ENCODE data around the gene USH2A.

DNA sequence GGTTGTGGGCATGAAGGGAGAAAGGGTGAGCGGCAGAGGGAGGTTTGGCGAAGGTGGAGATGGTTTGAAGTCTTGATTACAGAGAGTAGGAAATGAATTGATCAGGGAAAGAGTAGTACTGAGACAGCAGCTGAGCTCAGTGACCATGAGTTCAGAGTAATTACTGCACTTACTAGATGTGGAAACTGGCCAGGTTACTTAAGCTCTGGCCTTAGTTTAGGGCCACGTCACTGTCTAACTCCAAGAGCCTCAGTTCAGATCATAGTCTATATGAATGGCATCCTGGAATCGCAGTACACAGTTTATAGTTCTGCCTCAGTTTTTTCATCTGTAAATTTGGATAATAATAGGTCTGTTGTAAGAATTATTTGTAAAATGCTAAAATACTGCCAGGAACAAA lies 778.1 kb downstream of the USH2A start:
- TF ChIP-seq, protein P1, sequence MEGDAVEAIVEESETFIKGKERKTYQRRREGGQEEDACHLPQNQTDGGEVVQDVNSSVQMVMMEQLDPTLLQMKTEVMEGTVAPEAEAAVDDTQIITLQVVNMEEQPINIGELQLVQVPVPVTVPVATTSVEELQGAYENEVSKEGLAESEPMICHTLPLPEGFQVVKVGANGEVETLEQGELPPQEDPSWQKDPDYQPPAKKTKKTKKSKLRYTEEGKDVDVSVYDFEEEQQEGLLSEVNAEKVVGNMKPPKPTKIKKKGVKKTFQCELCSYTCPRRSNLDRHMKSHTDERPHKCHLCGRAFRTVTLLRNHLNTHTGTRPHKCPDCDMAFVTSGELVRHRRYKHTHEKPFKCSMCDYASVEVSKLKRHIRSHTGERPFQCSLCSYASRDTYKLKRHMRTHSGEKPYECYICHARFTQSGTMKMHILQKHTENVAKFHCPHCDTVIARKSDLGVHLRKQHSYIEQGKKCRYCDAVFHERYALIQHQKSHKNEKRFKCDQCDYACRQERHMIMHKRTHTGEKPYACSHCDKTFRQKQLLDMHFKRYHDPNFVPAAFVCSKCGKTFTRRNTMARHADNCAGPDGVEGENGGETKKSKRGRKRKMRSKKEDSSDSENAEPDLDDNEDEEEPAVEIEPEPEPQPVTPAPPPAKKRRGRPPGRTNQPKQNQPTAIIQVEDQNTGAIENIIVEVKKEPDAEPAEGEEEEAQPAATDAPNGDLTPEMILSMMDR (conservative IDR thresholded peaks at IDR 0.05; ENCODE audit: low read depth, low read length): no peak
- no peak for TF ChIP-seq EZH2 (IDR thresholded peaks at IDR 0.05; ENCODE audit: borderline replicate concordance, low read depth, low read length, poor library complexity, severe bottlenecking)

Measured in A673 (cell line).